IMR-90 (cell line): ENCODE results near the gene ESYT3. TPM values are rescaled to one million over a fixed set of nuclear protein-coding genes. Genes with fewer than 3 reads are reported as not detected.

Experiments
- ATAC-seq: fragments of 200-7000 bp; cut with Tn5 transposase; 2 replicates; pipeline ENCODE4 v1.9.1; 2020; ENCODE audit warnings: low read depth, mild to moderate bottlenecking, moderate library complexity
- BruUV-seq: library from RNA; stranded (reverse); fragments of 400-500 nt; replicated peaks from 2 replicates; lab custom pipeline; 2021; lab: Mats Ljungman, UMichigan
- CTCF ChIA-PET: fragments of 300-600 bp; formaldehyde crosslinking; extraction: SDS; loops from one replicate; lab custom pipeline; 2021; ENCODE audit warnings: antibody characterized with exemption; lab: Yijun Ruan, JAX
- POLR2A ChIA-PET: fragments of 300-600 bp; sonication (Branson Sonifier 250); formaldehyde crosslinking; loops from one replicate; lab custom pipeline; 2022; ENCODE audit warnings: antibody characterized with exemption; ENCODE audit not compliant: unreplicated experiment; lab: Charles Lee
- DNase-seq: peaks from one replicate; pipeline ENCODE4 v3.0.0; 2013
- H2AFZ ChIP-seq: replicated peaks from 2 replicates; pipeline ENCODE3; 2013; ENCODE audit warnings: low read length, mild to moderate bottlenecking; ENCODE audit not compliant: poor library complexity
- H2AK5ac ChIP-seq: 2 replicates; pipeline ENCODE4 v1.6.1; 2013; ENCODE audit warnings: low read depth, low read length, inconsistent platforms
- H2AK9ac ChIP-seq: replicated peaks from 2 replicates; pipeline ENCODE3; 2013; ENCODE audit warnings: mild to moderate bottlenecking, low read depth, low read length, moderate library complexity; ENCODE audit not compliant: poor library complexity
- H2BK120ac ChIP-seq: 2 replicates; pipeline ENCODE4 v1.6.1; 2013; ENCODE audit warnings: low read depth, low read length, inconsistent platforms
- H2BK15ac ChIP-seq: 3 replicates; pipeline ENCODE4 v1.6.1; 2013; ENCODE audit warnings: low read depth, low read length, inconsistent platforms
- H2BK20ac ChIP-seq: 2 replicates; pipeline ENCODE4 v1.6.1; 2013; ENCODE audit warnings: low read depth, mild to moderate bottlenecking, inconsistent platforms, low read length, moderate library complexity
- H2BK5ac ChIP-seq: 2 replicates; pipeline ENCODE4 v1.6.1; 2013; ENCODE audit warnings: mild to moderate bottlenecking, low read depth, low read length, inconsistent platforms; ENCODE audit not compliant: poor library complexity, severe bottlenecking
- H3K14ac ChIP-seq: replicated peaks from 2 replicates; pipeline ENCODE4 v1.6.1; 2013; ENCODE audit warnings: low read depth, low read length, inconsistent platforms
- H3K18ac ChIP-seq: 2 replicates; pipeline ENCODE4 v1.6.1; 2013; ENCODE audit warnings: low read depth, low read length, control low read depth
- H3K23ac ChIP-seq: 2 replicates; pipeline ENCODE4 v1.6.1; 2013; ENCODE audit warnings: low read depth, low read length, inconsistent platforms
- H3K27ac ChIP-seq: 2 replicates; pipeline ENCODE4 v1.5.1; 2013; ENCODE audit warnings: mild to moderate bottlenecking, control low read depth, low read length; ENCODE audit not compliant: insufficient read depth
- H3K27me3 ChIP-seq: 2 replicates; pipeline ENCODE4 v1.6.1; 2013; ENCODE audit warnings: low read length; ENCODE audit not compliant: control insufficient read depth, insufficient read depth
- H3K36me3 ChIP-seq: 2 replicates; pipeline ENCODE4 v1.6.1; 2013; ENCODE audit warnings: low read length, mixed read lengths; ENCODE audit not compliant: control insufficient read depth, insufficient read depth
- H3K4ac ChIP-seq: 2 replicates; pipeline ENCODE4 v1.6.1; 2013; ENCODE audit warnings: low read depth, low read length, inconsistent platforms
- H3K4me1 ChIP-seq: 2 replicates; pipeline ENCODE4 v1.6.1; 2013; ENCODE audit warnings: low read length, mixed read lengths; ENCODE audit not compliant: control insufficient read depth, insufficient read depth
- H3K4me2 ChIP-seq: 2 replicates; pipeline ENCODE4 v1.6.1; 2013; ENCODE audit warnings: low read depth, mild to moderate bottlenecking, control low read depth, low read length, moderate library complexity
- H3K4me3 ChIP-seq: 2 replicates; pipeline ENCODE4 v1.5.1; 2013; ENCODE audit warnings: low read depth, mild to moderate bottlenecking, control low read depth, low read length, moderate library complexity; ENCODE audit not compliant: insufficient read depth
- H3K56ac ChIP-seq: 2 replicates; pipeline ENCODE4 v1.6.1; 2013; ENCODE audit warnings: low read length, inconsistent platforms; ENCODE audit not compliant: insufficient read depth; ENCODE audit errors: extremely low read depth
- H3K79me1 ChIP-seq, 2 experiments: 2 replicates each; pipeline ENCODE4 v1.6.1; 2013; ENCODE audit warnings: low read length in 2 of 2, inconsistent platforms in 1 of 2, low read depth in 1 of 2
- H3K9ac ChIP-seq: 2 replicates; pipeline ENCODE4 v1.6.1; 2013; ENCODE audit warnings: low read depth, low read length, control low read depth
- H3K9me1 ChIP-seq: 2 replicates; pipeline ENCODE4 v1.6.1; 2013; ENCODE audit warnings: low read length, inconsistent platforms; ENCODE audit not compliant: insufficient read depth
- H3K9me3 ChIP-seq: 2 replicates; pipeline ENCODE4 v1.6.1; 2013; ENCODE audit warnings: low read length; ENCODE audit not compliant: control insufficient read depth, insufficient read depth
- H4K20me1 ChIP-seq: 2 replicates; pipeline ENCODE4 v1.6.1; 2013; ENCODE audit warnings: low read length, inconsistent platforms; ENCODE audit not compliant: insufficient read depth
- H4K5ac ChIP-seq: 2 replicates; pipeline ENCODE4 v1.6.1; 2013; ENCODE audit warnings: mild to moderate bottlenecking, low read depth, low read length, control low read depth
- H4K8ac ChIP-seq, 2 experiments: 2 replicates each; pipeline ENCODE4 v1.6.1; 2013; ENCODE audit warnings: low read depth in 2 of 2, low read length in 2 of 2, control low read depth in 1 of 2, inconsistent platforms in 1 of 2
- H4K91ac ChIP-seq: 2 replicates; pipeline ENCODE4 v1.6.1; 2013; ENCODE audit warnings: low read depth, low read length, inconsistent platforms; ENCODE audit not compliant: insufficient read depth
- BHLHE40 ChIP-seq: fragments of 150-350 bp; IDR thresholded peaks from 2 replicates; pipeline ENCODE4 v1.6.1; 2016; ENCODE audit warnings: mild to moderate bottlenecking, low read depth, low read length
- CEBPB ChIP-seq: IDR thresholded peaks from 2 replicates; pipeline ENCODE4 v1.6.1; 2012; ENCODE audit warnings: low read depth, low read length, improper control_type of control experiment
- CHD1 ChIP-seq: IDR thresholded peaks from 2 replicates; pipeline ENCODE4 v1.6.1; 2012; ENCODE audit warnings: low read depth, low read length, improper control_type of control experiment
- FOS ChIP-seq: fragments of 150-350 bp; IDR thresholded peaks from 2 replicates; pipeline ENCODE4 v1.6.1; 2016; ENCODE audit warnings: low read depth, low read length
- MAFK ChIP-seq: IDR thresholded peaks from 2 replicates; pipeline ENCODE4 v1.6.1; 2012; ENCODE audit warnings: low read depth, low read length, improper control_type of control experiment
- MXI1 ChIP-seq: IDR thresholded peaks from 2 replicates; pipeline ENCODE4 v1.6.1; 2012; ENCODE audit warnings: low read depth, mild to moderate bottlenecking, low read length, moderate library complexity, borderline replicate concordance
- NFE2L2 ChIP-seq: fragments of 150-350 bp; IDR thresholded peaks from 2 replicates; pipeline ENCODE4 v1.6.1; 2016; ENCODE audit warnings: low read depth, mild to moderate bottlenecking, low read length
- POLR2A ChIP-seq: IDR thresholded peaks from 2 replicates; pipeline ENCODE4 v1.6.1; 2012; ENCODE audit warnings: mild to moderate bottlenecking, low read depth, low read length
- RAD21 ChIP-seq: IDR thresholded peaks from 2 replicates; pipeline ENCODE4 v1.6.1; 2012; ENCODE audit warnings: low read length, improper control_type of control experiment
- RCOR1 ChIP-seq: IDR thresholded peaks from 2 replicates; pipeline ENCODE4 v1.6.1; 2012; ENCODE audit warnings: mild to moderate bottlenecking, low read length, improper control_type of control experiment; ENCODE audit not compliant: insufficient replicate concordance
- SMC3 ChIP-seq: fragments of 150-350 bp; IDR thresholded peaks from 2 replicates; pipeline ENCODE4 v1.6.1; 2016; ENCODE audit warnings: low read depth, mild to moderate bottlenecking, antibody characterized with exemption, low read length, moderate library complexity
- WGBS, 2 experiments: methylation state at CpG; one replicate each; pipeline versions ENCODE4 v1.1.5 to v1.1.7; 2013; ENCODE audit warnings: missing lambda C conversion rate in 2 of 2; ENCODE audit not compliant: insufficient read length in 1 of 2; ENCODE audit errors: extremely low coverage in 2 of 2; 5-methylcytosine and 5-hydroxymethylcytosine counted together
- dilution Hi-C: fragments of 300-500 bp; cut with HindIII; formaldehyde crosslinking; loops from one replicate; pipeline ENCODE4 v1.14.3; 2018; ENCODE audit warnings: low sequenced_read_pairs; ENCODE audit not compliant: unreplicated experiment
- in situ Hi-C: fragments of 300-500 bp; cut with MboI; formaldehyde crosslinking; loops from 3 replicates; pipeline ENCODE4 v1.14.3; 2019; ENCODE audit warnings: low sequenced_read_pairs, inconsistent platforms, mixed read lengths
- intact Hi-C: fragments of 100-400 bp; cut with micrococcal nuclease; formaldehyde crosslinking; loops from 2 replicates; pipeline ENCODE4 v1.10.0; 2022
- polyA plus RNA-seq, 3 experiments: library from polyadenylated mRNA; depleted of rRNA; stranded (reverse); fragments of >200 nt; gene quantifications; 2 replicates each; pipeline ENCODE4 v1.2.3, GENCODE V29; 2012; ENCODE audit warnings: low replicate concordance in 1 of 3
- total RNA-seq: library from RNA; depleted of rRNA; stranded (reverse); fragments of >200 nt; gene quantifications from 2 replicates; pipeline ENCODE4 v1.2.3, GENCODE V29; 2012
- TF ChIP-seq, protein P1 (sequence below): fragments of 150-350 bp; IDR thresholded peaks from 2 replicates; pipeline ENCODE4 v1.6.1; 2016; ENCODE audit warnings: low read depth, mild to moderate bottlenecking, low read length, moderate library complexity, borderline replicate concordance

Gene ESYT3
- total and polyA plus RNA-seq, 2 of the 4 experiments (the other 2 are of a cell fraction): under 0.01 to 0.02 TPM

DNA sequence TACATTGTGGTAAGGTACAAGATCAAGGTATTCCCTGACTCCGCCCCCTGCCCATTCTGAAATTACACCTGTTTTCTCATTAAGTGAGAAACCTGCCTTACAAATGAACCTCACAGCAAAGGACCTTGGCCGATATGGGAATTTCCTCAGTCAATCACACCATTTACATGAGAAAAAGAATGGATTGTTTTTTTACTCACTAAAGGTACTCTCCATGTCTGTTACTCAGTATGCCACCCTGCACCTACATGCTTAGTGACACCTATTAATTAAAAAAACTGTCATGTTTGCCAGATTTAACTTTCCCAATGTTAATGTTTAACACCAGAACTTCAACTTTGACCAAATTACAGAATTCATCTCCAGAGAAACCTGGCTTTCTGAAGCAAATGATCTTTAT, 62.0 kb downstream of the ESYT3 start:
- Histone ChIP-seq H3K9ac (no peak overlapping the region), H3K23ac (no peak overlapping the region), H2BK15ac (no peak overlapping the region), H3K9me3 (no peaks in the 10 kb centered on the region), H2AK5ac (no peak overlapping the region), H2BK120ac (no peak overlapping the region), H2BK5ac (no peak overlapping the region), H3K27me3 (no peaks in the 10 kb centered on the region), H2AK9ac (no peak overlapping the region), H3K79me1 (no peaks in the 10 kb centered on the region), H3K56ac (no peak overlapping the region), H4K20me1 (no peaks in the 10 kb centered on the region; the same call in 1 of the 2 replicates), H3K36me3 (0 out of 2 replicates have a peak, but pooled peaks cover 1% of the 10 kb centered on the region), H4K91ac (no peak overlapping the region), H3K4me3 (no peak overlapping the region), H4K5ac (no peak overlapping the region), H3K9me1 (peaks cover 7% of the 10 kb centered on the region; the same call in 1 of the 2 replicates), H2AFZ (no peak overlapping the region), H3K18ac (no peak overlapping the region), H4K8ac (no peak overlapping the region), H3K4me2 (no peak overlapping the region), H3K27ac (no peak overlapping the region), H2BK20ac (no peak overlapping the region), H3K4ac (no peak overlapping the region), H3K14ac (no peak overlapping the region), H3K4me1 (no peaks in the 10 kb centered on the region)
- dilution Hi-C loops (no loop called here), intact Hi-C loops (no loop called here), in situ Hi-C loops (loop anchor here (10.0 kb wide), 1 partner anchor 428 kb away; no protein-coding TSS in a partner anchor)
- DNase-seq (no peak), ATAC-seq (no peak)
- ChIA-PET CTCF (interaction anchor here (0.6 kb wide), 1 partner anchor 31 kb away, joined by 3 read pairs; no protein-coding TSS in a partner anchor), POLR2A (no interaction called here)
- TF ChIP-seq CHD1 (no peak), MXI1 (no peak), NFE2L2 (no peak), POLR2A (no peak), RCOR1 (no peak), RAD21 (no peak), FOS (no peak), MAFK (no peak), CEBPB (no peak), SMC3 (no peak), BHLHE40 (no peak)
- TF ChIP-seq, protein P1, sequence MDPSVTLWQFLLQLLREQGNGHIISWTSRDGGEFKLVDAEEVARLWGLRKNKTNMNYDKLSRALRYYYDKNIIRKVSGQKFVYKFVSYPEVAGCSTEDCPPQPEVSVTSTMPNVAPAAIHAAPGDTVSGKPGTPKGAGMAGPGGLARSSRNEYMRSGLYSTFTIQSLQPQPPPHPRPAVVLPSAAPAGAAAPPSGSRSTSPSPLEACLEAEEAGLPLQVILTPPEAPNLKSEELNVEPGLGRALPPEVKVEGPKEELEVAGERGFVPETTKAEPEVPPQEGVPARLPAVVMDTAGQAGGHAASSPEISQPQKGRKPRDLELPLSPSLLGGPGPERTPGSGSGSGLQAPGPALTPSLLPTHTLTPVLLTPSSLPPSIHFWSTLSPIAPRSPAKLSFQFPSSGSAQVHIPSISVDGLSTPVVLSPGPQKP: no peak
- no TSS peak for BruUV-seq
- no CpG with 5 or more reads among the region's 2 CpGs for WGBS, 2 experiments
